Calu3 (cell line): Measurements from ENCODE around the gene TMEM60. TPM values are rescaled to one million over a fixed set of nuclear protein-coding genes. Genes with fewer than 3 reads are reported as not detected.

ENCODE experiments used
- BruUV-seq: library from RNA; stranded (reverse); fragments of 400-500 nt; replicated peaks from 2 replicates; lab custom pipeline; 2021; lab: Mats Ljungman, UMichigan
- CTCF ChIA-PET: fragments of 300-600 bp; sonication (Branson Sonifier 250); formaldehyde crosslinking; loops from one replicate; lab custom pipeline; 2022; ENCODE audit warnings: antibody characterized with exemption; lab: Charles Lee
- DNase-seq: peaks from one replicate; pipeline ENCODE4 v3.0.0; 2022
- H3K27ac Mint-ChIP-seq: one replicate; pipeline ENCODE4 v1.8.0; 2022; ENCODE audit warnings: mixed read lengths; ENCODE audit not compliant: unreplicated experiment
- H3K27me3 Mint-ChIP-seq: one replicate; pipeline ENCODE4 v1.8.0; 2022; ENCODE audit warnings: mixed read lengths; ENCODE audit not compliant: unreplicated experiment
- H3K36me3 Mint-ChIP-seq: one replicate; pipeline ENCODE4 v1.8.0; 2022; ENCODE audit warnings: mild to moderate bottlenecking, moderate library complexity, mixed read lengths; ENCODE audit not compliant: insufficient read depth, unreplicated experiment
- H3K4me1 Mint-ChIP-seq: one replicate; pipeline ENCODE4 v1.8.0; 2022; ENCODE audit warnings: mild to moderate bottlenecking, low read depth, mixed read lengths; ENCODE audit not compliant: unreplicated experiment
- H3K4me3 Mint-ChIP-seq: one replicate; pipeline ENCODE4 v1.8.0; 2022; ENCODE audit warnings: mild to moderate bottlenecking, low read depth, moderate library complexity, mixed read lengths; ENCODE audit not compliant: unreplicated experiment
- H3K9me3 Mint-ChIP-seq: one replicate; pipeline ENCODE4 v1.8.0; 2022; ENCODE audit warnings: low read depth, mixed read lengths; ENCODE audit not compliant: unreplicated experiment
- intact Hi-C: fragments of 100-400 bp; cut with micrococcal nuclease; formaldehyde crosslinking; loops from one replicate; pipeline ENCODE4 v1.10.0; 2022; ENCODE audit not compliant: unreplicated experiment
- total RNA-seq: library from RNA; stranded (reverse); gene quantifications from 2 replicates; pipeline ENCODE4 v1.2.3, GENCODE V29; 2022
- TF ChIP-seq, protein P1 (sequence below): fragments of 200-600 bp; IDR thresholded peaks from one replicate; pipeline ENCODE4 v1.8.0; 2022; ENCODE audit warnings: antibody characterized with exemption; ENCODE audit not compliant: unreplicated experiment

The TMEM60 gene
- total RNA-seq, 1 experiment from 2014 or later: 9.6 TPM

DNA sequence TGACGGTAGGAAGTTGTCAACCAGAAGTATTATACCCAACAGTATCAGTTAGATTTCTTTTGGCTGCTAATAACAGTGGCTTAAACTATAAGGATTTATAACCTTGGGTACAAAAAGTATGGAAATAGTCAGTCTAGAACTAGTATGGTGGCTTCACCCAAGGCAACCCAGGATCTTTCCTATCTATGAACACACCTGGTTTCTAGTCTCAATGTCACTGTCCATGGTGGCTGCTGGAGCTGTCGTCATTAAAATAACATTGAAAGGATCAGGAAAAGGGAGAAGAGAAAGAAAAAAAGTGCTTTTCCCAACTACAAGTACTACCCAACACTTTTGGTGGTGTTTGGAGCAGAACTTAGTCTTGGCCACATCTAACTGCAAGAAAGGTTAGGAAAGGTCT, 28.1 kb upstream of the TMEM60 start:
- no peak overlapping the region for H3K4me3 Mint-ChIP-seq
- CTCF ChIA-PET: interaction anchor here (1.2 kb wide), 1 partner anchor 270 kb away, joined by 3 read pairs; no protein-coding TSS in a partner anchor
- no peak for DNase-seq
- intact Hi-C loops: no loop called here
- no peaks in the 10 kb centered on the region for H3K27me3 Mint-ChIP-seq
- no peaks in the 10 kb centered on the region for H3K9me3 Mint-ChIP-seq
- no peaks in the 10 kb centered on the region for H3K36me3 Mint-ChIP-seq
- no peak overlapping the region for H3K27ac Mint-ChIP-seq
- peaks cover 8% of the 10 kb centered on the region for H3K4me1 Mint-ChIP-seq
- no TSS peak for BruUV-seq
- TF ChIP-seq, protein P1, sequence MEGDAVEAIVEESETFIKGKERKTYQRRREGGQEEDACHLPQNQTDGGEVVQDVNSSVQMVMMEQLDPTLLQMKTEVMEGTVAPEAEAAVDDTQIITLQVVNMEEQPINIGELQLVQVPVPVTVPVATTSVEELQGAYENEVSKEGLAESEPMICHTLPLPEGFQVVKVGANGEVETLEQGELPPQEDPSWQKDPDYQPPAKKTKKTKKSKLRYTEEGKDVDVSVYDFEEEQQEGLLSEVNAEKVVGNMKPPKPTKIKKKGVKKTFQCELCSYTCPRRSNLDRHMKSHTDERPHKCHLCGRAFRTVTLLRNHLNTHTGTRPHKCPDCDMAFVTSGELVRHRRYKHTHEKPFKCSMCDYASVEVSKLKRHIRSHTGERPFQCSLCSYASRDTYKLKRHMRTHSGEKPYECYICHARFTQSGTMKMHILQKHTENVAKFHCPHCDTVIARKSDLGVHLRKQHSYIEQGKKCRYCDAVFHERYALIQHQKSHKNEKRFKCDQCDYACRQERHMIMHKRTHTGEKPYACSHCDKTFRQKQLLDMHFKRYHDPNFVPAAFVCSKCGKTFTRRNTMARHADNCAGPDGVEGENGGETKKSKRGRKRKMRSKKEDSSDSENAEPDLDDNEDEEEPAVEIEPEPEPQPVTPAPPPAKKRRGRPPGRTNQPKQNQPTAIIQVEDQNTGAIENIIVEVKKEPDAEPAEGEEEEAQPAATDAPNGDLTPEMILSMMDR: no peak

DNA sequence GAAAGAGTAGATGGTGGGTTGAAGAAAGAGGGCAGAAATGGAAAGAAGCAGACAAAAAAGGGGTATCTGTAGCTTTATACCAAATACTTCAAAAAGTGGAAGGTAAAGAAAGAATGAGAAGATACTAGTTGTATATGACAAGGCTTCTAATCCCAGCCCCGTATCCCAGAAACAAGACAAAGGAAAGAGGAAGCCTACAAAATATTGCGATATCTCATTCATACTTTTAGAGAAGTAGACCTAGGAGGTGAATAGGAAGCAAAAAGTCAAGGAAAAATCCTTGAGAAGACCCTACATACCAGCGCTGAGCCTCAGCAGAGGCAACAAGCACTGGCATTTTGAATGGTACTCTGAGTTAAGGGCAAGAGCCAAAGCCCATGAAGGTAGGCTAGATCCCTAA, 26.9 kb upstream of the TMEM60 start:
- Mint-ChIP-seq H3K4me1 (peaks cover 8% of the 10 kb centered on the region), H3K27me3 (no peaks in the 10 kb centered on the region), H3K4me3 (no peak overlapping the region), H3K36me3 (no peaks in the 10 kb centered on the region), H3K27ac (no peak overlapping the region), H3K9me3 (peaks cover 4% of the 10 kb centered on the region)
- no TSS peak for BruUV-seq
- TF ChIP-seq, protein P1: no peak
- no peak for DNase-seq
- intact Hi-C loops: no loop called here
- CTCF ChIA-PET: interaction anchor here (1.2 kb wide), 1 partner anchor 268 kb away, joined by 3 read pairs; no protein-coding TSS in a partner anchor

DNA sequence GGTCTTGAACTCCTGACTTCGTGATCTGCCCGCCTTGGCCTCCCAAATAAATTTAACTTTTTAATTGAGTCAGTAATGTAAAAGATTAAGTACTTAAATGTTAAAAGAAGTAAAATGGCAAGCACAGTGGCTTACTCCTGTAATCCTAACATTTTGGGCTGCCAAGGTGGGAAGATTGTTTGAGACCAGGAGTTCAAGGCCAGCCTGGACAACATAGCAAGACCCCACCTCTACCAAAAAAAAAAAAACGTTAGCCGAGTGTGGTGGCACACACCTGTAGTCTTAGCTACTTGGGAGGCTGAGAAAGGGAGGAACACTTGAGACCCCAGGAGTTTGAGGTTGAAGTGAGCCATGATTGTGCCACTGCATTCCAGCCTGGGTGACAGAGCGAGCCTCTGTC, 26.4 kb upstream of the TMEM60 start:
- Mint-ChIP-seq H3K36me3 (no peaks in the 10 kb centered on the region), H3K27ac (no peak overlapping the region), H3K4me3 (no peak overlapping the region), H3K4me1 (peaks cover 8% of the 10 kb centered on the region), H3K27me3 (no peaks in the 10 kb centered on the region), H3K9me3 (peaks cover 6% of the 10 kb centered on the region)
- TF ChIP-seq, protein P1: no peak
- intact Hi-C loops: no loop called here
- CTCF ChIA-PET: interaction anchor here (0.6 kb wide), 1 partner anchor 218 kb away, joined by 3 read pairs; no protein-coding TSS in a partner anchor
- no TSS peak for BruUV-seq
- DNase-seq: no peak

DNA sequence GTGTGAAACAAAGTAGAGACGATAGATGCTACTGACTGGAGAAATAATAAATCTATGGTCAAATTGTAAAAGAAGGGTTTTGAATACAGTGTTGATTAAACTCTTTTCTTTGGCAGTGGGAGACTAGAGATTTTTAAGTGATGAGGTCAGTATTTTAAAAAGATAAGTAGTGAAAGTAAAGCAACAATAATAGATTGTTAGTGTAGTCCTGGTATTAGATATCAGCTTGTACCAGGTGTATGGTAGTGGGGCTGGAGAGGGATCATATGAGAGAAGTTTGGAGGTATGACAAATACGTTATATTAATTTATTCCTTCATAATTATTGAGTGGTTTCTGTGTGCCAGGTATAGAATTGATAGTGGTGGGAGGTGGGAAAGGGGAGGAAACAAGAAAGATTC, 25.6 kb upstream of the TMEM60 start:
- Mint-ChIP-seq H3K9me3 (peaks cover 6% of the 10 kb centered on the region), H3K27ac (no peak overlapping the region), H3K4me3 (no peak overlapping the region), H3K36me3 (no peaks in the 10 kb centered on the region), H3K4me1 (peaks cover 8% of the 10 kb centered on the region), H3K27me3 (no peaks in the 10 kb centered on the region)
- no peak for DNase-seq
- intact Hi-C loops: no loop called here
- BruUV-seq: no TSS peak
- TF ChIP-seq, protein P1: no peak
- CTCF ChIA-PET: no interaction called here
